OCI-LY3 (cell line): ENCODE data around the gene NT5M.

Experiments
- H2AFZ ChIP-seq: fragments of 200-600, 300-600 bp; shearing (Covaris generic); 2 replicates; pipeline ENCODE4 v1.6.0; 2014; ENCODE audit warnings: antibody characterized with exemption, low read depth, low read length
- H3K27ac ChIP-seq: fragments of 200-600, 300-600 bp; sonication (generic); 2 replicates; pipeline ENCODE4 v1.5.1; 2014; ENCODE audit warnings: mild to moderate bottlenecking, low read length, moderate library complexity, mixed read lengths
- H3K27me3 ChIP-seq: fragments of 200-600, 300-600 bp; sonication (generic); 2 replicates; pipeline ENCODE4 v1.6.1; 2014; ENCODE audit warnings: low read depth, low read length, mixed read lengths
- H3K36me3 ChIP-seq: fragments of 200-600, 300-600 bp; sonication (generic); replicated peaks from 2 replicates; pipeline ENCODE3; 2014; ENCODE audit warnings: low read depth, low read length, mixed read lengths
- H3K4me1 ChIP-seq: fragments of 300-600, 200-600 bp; sonication (generic); 2 replicates; pipeline ENCODE4 v1.6.1; 2014; ENCODE audit warnings: low read length, mixed read lengths
- H3K4me2 ChIP-seq: fragments of 200-600, 300-600 bp; sonication (generic); 2 replicates; pipeline ENCODE4 v1.6.1; 2014; ENCODE audit warnings: low read length, mixed read lengths
- H3K4me3 ChIP-seq: fragments of 300-600, 200-600 bp; sonication (generic); 2 replicates; pipeline ENCODE4 v1.5.1; 2014; ENCODE audit warnings: antibody characterized with exemption, mild to moderate bottlenecking, low read length, moderate library complexity
- H3K79me2 ChIP-seq: fragments of 300-600, 200-600 bp; shearing (Covaris generic); 2 replicates; pipeline ENCODE4 v1.6.1; 2014; ENCODE audit warnings: mild to moderate bottlenecking, low read length, mixed read lengths
- H3K9ac ChIP-seq: fragments of 300-600, 200-600 bp; shearing (Covaris generic); 2 replicates; pipeline ENCODE4 v1.6.0; 2014; ENCODE audit warnings: mild to moderate bottlenecking, low read length, moderate library complexity
- H3K9me3 ChIP-seq: fragments of 200-600, 300-600 bp; shearing (Covaris generic); 2 replicates; pipeline ENCODE4 v1.6.1; 2014; ENCODE audit warnings: low read length, mixed read lengths; ENCODE audit not compliant: insufficient read depth
- H4K20me1 ChIP-seq: fragments of 200-600, 300-600 bp; sonication (generic); 2 replicates; pipeline ENCODE4 v1.6.1; 2016; ENCODE audit warnings: low read length, mixed read lengths; ENCODE audit not compliant: insufficient read depth
- EZH2phosphoT487 ChIP-seq: fragments of 200-600 bp; shearing (Covaris generic); IDR thresholded peaks from 2 replicates; pipeline ENCODE4 v1.6.1; 2018; ENCODE audit warnings: antibody characterized with exemption, mixed run types, low read depth
- TF ChIP-seq, protein P1 (sequence below): fragments of 200-600, 300-600 bp; sonication (generic); IDR thresholded peaks from 2 replicates; pipeline ENCODE4 v1.5.1; 2014; ENCODE audit warnings: antibody characterized with exemption, low read length, low read depth

Gene NT5M

DNA sequence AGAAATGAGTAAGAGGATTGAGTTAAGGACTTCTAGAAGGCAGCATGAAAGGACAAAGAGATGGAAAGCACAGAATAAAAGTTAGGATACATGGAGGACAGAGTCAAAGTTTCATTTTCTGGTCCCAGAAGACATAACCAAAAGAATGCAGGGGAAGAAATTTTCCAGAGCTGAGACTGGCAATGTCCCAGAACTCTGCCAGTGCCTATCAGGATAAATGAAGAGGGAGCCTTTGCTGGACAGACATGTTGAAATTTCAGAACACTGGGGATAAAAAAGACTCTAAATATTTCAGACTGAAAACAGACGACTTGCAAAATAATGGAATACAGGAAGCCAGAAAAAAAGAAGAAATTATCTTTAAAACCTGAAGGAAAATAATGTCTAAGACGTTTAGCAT, 55.7 kb downstream of the NT5M start:
- H3K27ac ChIP-seq = no peak overlapping the region
- no peak overlapping the region for H2AFZ ChIP-seq
- peaks cover 22% of the 10 kb centered on the region for H3K4me1 ChIP-seq
- H3K4me2 ChIP-seq = no peak overlapping the region
- 0 out of 2 replicates have a peak, but pooled peaks cover 5% of the 10 kb centered on the region for H3K9me3 ChIP-seq
- H3K79me2 ChIP-seq = no peaks in the 10 kb centered on the region
- TF ChIP-seq, protein P1, sequence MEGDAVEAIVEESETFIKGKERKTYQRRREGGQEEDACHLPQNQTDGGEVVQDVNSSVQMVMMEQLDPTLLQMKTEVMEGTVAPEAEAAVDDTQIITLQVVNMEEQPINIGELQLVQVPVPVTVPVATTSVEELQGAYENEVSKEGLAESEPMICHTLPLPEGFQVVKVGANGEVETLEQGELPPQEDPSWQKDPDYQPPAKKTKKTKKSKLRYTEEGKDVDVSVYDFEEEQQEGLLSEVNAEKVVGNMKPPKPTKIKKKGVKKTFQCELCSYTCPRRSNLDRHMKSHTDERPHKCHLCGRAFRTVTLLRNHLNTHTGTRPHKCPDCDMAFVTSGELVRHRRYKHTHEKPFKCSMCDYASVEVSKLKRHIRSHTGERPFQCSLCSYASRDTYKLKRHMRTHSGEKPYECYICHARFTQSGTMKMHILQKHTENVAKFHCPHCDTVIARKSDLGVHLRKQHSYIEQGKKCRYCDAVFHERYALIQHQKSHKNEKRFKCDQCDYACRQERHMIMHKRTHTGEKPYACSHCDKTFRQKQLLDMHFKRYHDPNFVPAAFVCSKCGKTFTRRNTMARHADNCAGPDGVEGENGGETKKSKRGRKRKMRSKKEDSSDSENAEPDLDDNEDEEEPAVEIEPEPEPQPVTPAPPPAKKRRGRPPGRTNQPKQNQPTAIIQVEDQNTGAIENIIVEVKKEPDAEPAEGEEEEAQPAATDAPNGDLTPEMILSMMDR = no peak
- TF ChIP-seq EZH2phosphoT487 = no peak
- H3K27me3 ChIP-seq = no peaks in the 10 kb centered on the region
- H3K4me3 ChIP-seq = no peak overlapping the region
- no peak overlapping the region for H3K9ac ChIP-seq
- no peaks in the 10 kb centered on the region for H3K36me3 ChIP-seq
- H4K20me1 ChIP-seq = no peaks in the 10 kb centered on the region

DNA sequence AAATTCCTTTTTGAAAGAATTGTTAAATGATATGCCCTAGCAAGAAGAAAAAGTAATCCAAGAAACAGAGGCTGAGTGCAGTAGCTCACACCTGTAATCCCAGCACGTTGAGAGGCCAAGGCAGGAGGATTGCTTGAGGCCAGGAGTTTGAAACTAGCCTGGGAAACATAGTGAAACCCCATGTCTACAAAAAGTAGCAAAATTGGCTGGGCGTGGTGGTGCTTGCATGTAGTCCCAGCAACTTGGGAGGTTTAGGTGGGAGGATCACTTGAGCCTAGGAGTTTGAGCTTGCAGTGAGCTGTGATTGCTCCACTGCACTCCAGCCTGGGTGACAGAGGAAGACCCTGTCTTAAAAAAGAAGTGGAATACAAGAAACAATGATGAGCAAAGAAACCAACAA, 56.1 kb downstream of the NT5M start:
- TF ChIP-seq EZH2phosphoT487 = no peak
- TF ChIP-seq, protein P1 = no peak
- H3K36me3 ChIP-seq = no peaks in the 10 kb centered on the region
- no peak overlapping the region for H3K4me2 ChIP-seq
- H3K27ac ChIP-seq = no peak overlapping the region
- no peak overlapping the region for H2AFZ ChIP-seq
- peaks cover 26% of the 10 kb centered on the region for H3K4me1 ChIP-seq
- H3K27me3 ChIP-seq = no peaks in the 10 kb centered on the region
- no peak overlapping the region for H3K9ac ChIP-seq
- H3K79me2 ChIP-seq = no peaks in the 10 kb centered on the region
- H3K9me3 ChIP-seq = 0 out of 2 replicates have a peak, but pooled peaks cover 5% of the 10 kb centered on the region
- no peak overlapping the region for H3K4me3 ChIP-seq
- no peaks in the 10 kb centered on the region for H4K20me1 ChIP-seq

DNA sequence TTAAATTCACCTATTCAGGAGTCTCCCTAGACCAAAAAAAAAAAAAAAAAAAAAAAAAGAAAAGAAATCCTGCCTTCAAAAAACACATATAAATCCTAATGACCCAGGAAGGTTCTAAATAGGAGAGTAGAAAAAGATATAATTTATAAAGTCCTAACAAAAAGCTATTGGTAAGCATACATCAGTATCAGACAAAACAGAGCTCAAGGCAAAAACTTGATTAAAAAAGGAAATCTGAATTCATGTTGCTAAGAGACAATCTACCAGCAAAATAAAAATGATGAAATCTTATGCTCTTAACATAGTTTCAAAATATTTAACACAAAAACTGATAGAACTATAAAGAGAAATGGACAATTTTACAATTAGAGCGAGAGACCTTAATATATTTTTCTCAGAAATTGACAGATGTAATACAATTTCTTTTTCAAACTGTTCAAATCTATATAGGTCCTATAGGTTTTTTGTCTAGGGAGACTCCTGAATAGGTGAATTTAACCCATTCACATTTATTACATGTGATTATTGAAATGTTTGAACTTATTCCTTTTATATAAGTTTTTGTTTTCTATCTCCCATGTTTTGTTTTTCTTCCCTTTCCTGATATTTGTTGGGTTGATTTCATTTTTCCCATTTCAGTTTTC, 57.0 kb downstream of the NT5M start:
- Histone ChIP-seq H2AFZ (no peak overlapping the region), H3K79me2 (no peaks in the 10 kb centered on the region), H3K36me3 (no peaks in the 10 kb centered on the region), H4K20me1 (no peaks in the 10 kb centered on the region), H3K27me3 (no peaks in the 10 kb centered on the region), H3K4me1 (peaks cover 24% of the 10 kb centered on the region), H3K27ac (no peak overlapping the region), H3K9me3 (0 out of 2 replicates have a peak, but pooled peaks cover 5% of the 10 kb centered on the region), H3K4me2 (no peak overlapping the region), H3K4me3 (no peak overlapping the region), H3K9ac (no peak overlapping the region)
- TF ChIP-seq, protein P1 = no peak
- no peak for TF ChIP-seq EZH2phosphoT487

DNA sequence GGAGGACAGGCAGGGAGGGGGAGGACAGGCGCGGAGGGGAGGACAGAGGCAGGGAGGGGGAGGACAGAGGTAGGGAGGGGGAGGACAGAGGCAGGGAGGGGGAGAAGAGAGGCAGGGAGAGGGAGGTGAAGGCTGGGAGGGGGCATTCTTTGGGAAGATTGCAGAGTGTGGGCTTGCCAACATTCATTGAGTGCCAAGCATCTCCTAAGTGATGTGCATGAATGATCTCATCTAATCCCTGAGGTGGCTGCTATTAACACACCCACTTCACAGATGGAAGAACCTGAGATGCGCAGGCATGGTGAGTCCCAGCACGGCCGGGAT, 58.3 kb downstream of the NT5M start:
- Histone ChIP-seq H3K27me3 (no peaks in the 10 kb centered on the region), H3K4me2 (no peak overlapping the region), H4K20me1 (no peaks in the 10 kb centered on the region), H3K27ac (no peak overlapping the region), H3K4me1 (peaks cover 20% of the 10 kb centered on the region), H3K9ac (no peak overlapping the region), H3K36me3 (no peaks in the 10 kb centered on the region), H2AFZ (no peak overlapping the region), H3K4me3 (no peak overlapping the region), H3K9me3 (0 out of 2 replicates have a peak, but pooled peaks cover 5% of the 10 kb centered on the region), H3K79me2 (no peaks in the 10 kb centered on the region)
- TF ChIP-seq, protein P1 = no peak
- TF ChIP-seq EZH2phosphoT487 = no peak
